MG63 (cell line): ENCODE data around the gene CCDC197. TPM values are rescaled to one million over a fixed set of nuclear protein-coding genes. Genes with fewer than 3 reads are reported as not detected.
A peak's percentile ranks its signal among the peaks of the same experiment; 100 is the strongest.

Source experiments
- DNase-seq: peaks from one replicate; pipeline ENCODE4 v3.0.0-alpha.2; 2020
- H3K27me3 ChIP-seq: fragments of 250-450 bp; sonication (Bioruptor Pico); 2 replicates; pipeline ENCODE4 v1.5.1; 2020; ENCODE audit warnings: mild to moderate bottlenecking, moderate library complexity
- H3K36me3 ChIP-seq: fragments of 250-450 bp; sonication (Bioruptor Pico); 2 replicates; pipeline ENCODE4 v1.5.1; 2020; ENCODE audit warnings: mild to moderate bottlenecking, moderate library complexity
- H3K4me3 ChIP-seq: fragments of 250-450 bp; sonication (Bioruptor Pico); 2 replicates; pipeline ENCODE4 v1.5.1; 2020; ENCODE audit warnings: mild to moderate bottlenecking, moderate library complexity
- H3K9me3 ChIP-seq: fragments of 250-450 bp; sonication (Bioruptor Pico); 2 replicates; pipeline ENCODE4 v1.5.1; 2020; ENCODE audit warnings: mild to moderate bottlenecking, moderate library complexity
- total RNA-seq: library from RNA; depleted of rRNA; stranded (reverse); fragments of >200 nt; shearing (Covaris generic); gene quantifications from 2 replicates; pipeline ENCODE4 v1.2.3, GENCODE V29; 2014; ENCODE audit warnings: low replicate concordance

The CCDC197 gene
- total RNA-seq, 1 experiment from 2014 or later = not detected

- DNase-seq = no peak
These were observed 26.0 kb upstream of the CCDC197 start for GRCh38 chr14:93970965-93971634.

GRCh38 chr14:93971635-93972027, 25.5 kb upstream of the CCDC197 start:
- Histone ChIP-seq H3K9me3 (no peaks in the 10 kb centered on the region), H3K27me3 (no peaks in the 10 kb centered on the region), H3K4me3 (no peak overlapping the region), H3K36me3 (no peaks in the 10 kb centered on the region)
- no peak for DNase-seq

More at GRCh38 chr14:93970965-93971634, 26.0 kb upstream of the CCDC197 start:
- H3K36me3 ChIP-seq = no peaks in the 10 kb centered on the region
- no peak overlapping the region for H3K4me3 ChIP-seq
- no peaks in the 10 kb centered on the region for H3K27me3 ChIP-seq
- no peaks in the 10 kb centered on the region for H3K9me3 ChIP-seq

- Histone ChIP-seq H3K9me3 (no peaks in the 10 kb centered on the region), H3K36me3 (no peaks in the 10 kb centered on the region), H3K4me3 (no peak overlapping the region), H3K27me3 (no peaks in the 10 kb centered on the region)
- no peak for DNase-seq
These were observed 24.4 kb upstream of the CCDC197 start for GRCh38 chr14:93972618-93973205.

- Histone ChIP-seq H3K4me3 (no peak overlapping the region), H3K36me3 (no peaks in the 10 kb centered on the region), H3K9me3 (no peaks in the 10 kb centered on the region), H3K27me3 (no peaks in the 10 kb centered on the region)
- no peak for DNase-seq
These were observed 23.5 kb upstream of the CCDC197 start for GRCh38 chr14:93973607-93974006.

GRCh38 chr14:93974299-93974698, 22.8 kb upstream of the CCDC197 start:
- Histone ChIP-seq H3K27me3 (no peaks in the 10 kb centered on the region), H3K36me3 (no peaks in the 10 kb centered on the region), H3K9me3 (no peaks in the 10 kb centered on the region), H3K4me3 (no peak overlapping the region)
- no peak for DNase-seq

GRCh38 chr14:93974833-93975232, 22.3 kb upstream of the CCDC197 start:
- H3K27me3 ChIP-seq = no peaks in the 10 kb centered on the region
- no peak overlapping the region for H3K4me3 ChIP-seq
- no peak for DNase-seq
- no peaks in the 10 kb centered on the region for H3K36me3 ChIP-seq
- no peaks in the 10 kb centered on the region for H3K9me3 ChIP-seq

- Histone ChIP-seq H3K27me3 (no peaks in the 10 kb centered on the region), H3K4me3 (no peak overlapping the region), H3K9me3 (no peaks in the 10 kb centered on the region), H3K36me3 (no peaks in the 10 kb centered on the region)
- DNase-seq = no peak
These were observed 21.2 kb upstream of the CCDC197 start for GRCh38 chr14:93975791-93976476.

- H3K27me3 ChIP-seq = no peaks in the 10 kb centered on the region
- no peak for DNase-seq
- no peaks in the 10 kb centered on the region for H3K36me3 ChIP-seq
- H3K4me3 ChIP-seq = no peak within 1 kb of the TSS
- H3K9me3 ChIP-seq = no peaks in the 10 kb centered on the region
These were observed 20.5 kb upstream of the CCDC197 start, which contains the start of gene ASB2 for GRCh38 chr14:93976477-93977057. Gene ASB2 (minus strand): TSS chr14:93976570. CDS start chr14:93964539, 12,031 bp downstream.

GRCh38 chr14:93977171-93977570, 19.9 kb upstream of the CCDC197 start:
- Histone ChIP-seq H3K4me3 (no peak overlapping the region), H3K36me3 (no peaks in the 10 kb centered on the region), H3K27me3 (no peaks in the 10 kb centered on the region), H3K9me3 (no peaks in the 10 kb centered on the region)
- no peak for DNase-seq

- Histone ChIP-seq H3K27me3 (no peaks in the 10 kb centered on the region), H3K9me3 (no peaks in the 10 kb centered on the region), H3K36me3 (no peaks in the 10 kb centered on the region), H3K4me3 (no peak overlapping the region)
- DNase-seq = no peak
These were observed 19.1 kb upstream of the CCDC197 start for GRCh38 chr14:93977790-93978581.

- no peaks in the 10 kb centered on the region for H3K36me3 ChIP-seq
- DNase-seq = no peak
- H3K4me3 ChIP-seq = no peak overlapping the region
- H3K27me3 ChIP-seq = no peaks in the 10 kb centered on the region
- no peaks in the 10 kb centered on the region for H3K9me3 ChIP-seq
These were observed 18.4 kb upstream of the CCDC197 start for GRCh38 chr14:93978735-93979134.

GRCh38 chr14:93980456-93981201, 16.5 kb upstream of the CCDC197 start:
- DNase-seq = peak; percentile 87
- Histone ChIP-seq H3K27me3 (no peaks in the 10 kb centered on the region), H3K4me3 (no peak overlapping the region), H3K36me3 (no peaks in the 10 kb centered on the region), H3K9me3 (no peaks in the 10 kb centered on the region)

- DNase-seq = no peak
- H3K4me3 ChIP-seq = no peak overlapping the region
- H3K9me3 ChIP-seq = no peaks in the 10 kb centered on the region
- no peaks in the 10 kb centered on the region for H3K36me3 ChIP-seq
- H3K27me3 ChIP-seq = no peaks in the 10 kb centered on the region
These were observed 15.5 kb upstream of the CCDC197 start for GRCh38 chr14:93981316-93982229.

- Histone ChIP-seq H3K27me3 (no peaks in the 10 kb centered on the region), H3K36me3 (no peaks in the 10 kb centered on the region), H3K9me3 (no peaks in the 10 kb centered on the region), H3K4me3 (no peak overlapping the region)
- DNase-seq = no peak
These were observed 14.7 kb upstream of the CCDC197 start for GRCh38 chr14:93982230-93983007.

- Histone ChIP-seq H3K27me3 (no peaks in the 10 kb centered on the region), H3K36me3 (no peaks in the 10 kb centered on the region), H3K4me3 (no peak overlapping the region), H3K9me3 (no peaks in the 10 kb centered on the region)
- DNase-seq = peak; percentile 57
These were observed 13.0 kb upstream of the CCDC197 start for GRCh38 chr14:93984070-93984469.
